ENCODE results near the gene IFNA16. TPM values are rescaled to one million over a fixed set of nuclear protein-coding genes. Genes with fewer than 3 reads are reported as not detected.

IFNA16 gene
- total and polyA plus RNA-seq, 2 donors (not counting 3 experiments of a cell fraction or from before 2014, with no cell fraction given), result not detected

DNA sequence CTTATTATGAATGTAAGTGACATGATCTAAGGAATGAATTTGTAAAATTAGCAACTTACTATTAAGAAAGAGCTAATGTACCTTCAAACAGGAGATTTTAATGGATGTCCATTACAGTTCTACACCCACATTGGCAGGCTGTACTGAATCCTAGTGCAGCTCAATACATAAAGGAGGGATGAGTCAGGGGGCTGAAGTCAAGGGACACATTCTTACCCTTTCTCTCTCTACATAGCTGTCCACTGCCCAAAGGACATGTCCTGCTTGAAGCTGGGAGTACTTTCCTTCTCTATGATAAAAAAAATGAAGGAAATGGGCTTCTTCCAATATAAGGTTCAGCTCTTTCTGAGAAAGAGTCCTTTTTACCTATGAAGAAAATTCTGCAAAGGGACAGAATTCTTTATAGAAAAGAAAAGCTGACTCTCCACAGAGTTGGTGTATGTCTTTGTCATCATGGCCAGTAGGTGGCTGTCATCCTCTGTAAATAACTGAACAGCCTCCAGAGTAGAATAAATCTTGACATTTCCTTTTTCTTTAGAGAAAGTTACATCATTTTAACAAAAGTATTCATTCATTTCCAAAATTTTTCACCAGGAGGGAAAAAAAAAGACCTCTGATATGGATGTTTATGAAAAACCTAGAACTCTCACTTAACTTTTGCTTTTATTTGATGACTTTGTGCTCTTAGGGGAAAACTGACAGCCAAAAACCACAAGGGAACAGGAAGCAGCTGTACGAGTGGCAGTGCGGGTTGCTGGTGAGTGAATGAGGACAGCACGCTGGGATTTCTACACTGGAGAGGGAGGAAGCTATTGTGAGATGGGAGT is 35.8 kb upstream of the IFNA16 start:
- H3K27ac ChIP-seq (ENCODE audit: insufficient read depth, low read depth, low read length), result no peak overlapping the region
- no peaks in the 10 kb centered on the region for H3K9me1 ChIP-seq (replicated peaks; ENCODE audit: control insufficient read depth, extremely low read depth, insufficient read depth, low read length)
- H3K36me3 ChIP-seq (ENCODE audit: control insufficient read depth in 2 of 2, extremely low read depth in 1 of 2, insufficient read depth in 2 of 2, low read length in 2 of 2), result no peaks in the 10 kb centered on the region
- H3K9ac ChIP-seq (replicated peaks; ENCODE audit: extremely low read depth, insufficient read depth, low read length), result no peak overlapping the region
- peak; percentile 79 for DNase-seq (ENCODE audit: low read depth, low spot score)
- FAIRE-seq, result peak; percentile 63
- H2AFZ ChIP-seq (ENCODE audit: low read depth, low read length), result no peak overlapping the region
- H3K4me1 ChIP-seq (ENCODE audit: control insufficient read depth, extremely low read depth, insufficient read depth, low read length), result peaks cover 3% of the 10 kb centered on the region
- H3K27me3 ChIP-seq (ENCODE audit: control insufficient read depth in 2 of 2, insufficient read depth in 2 of 2, low read length in 2 of 2), result peaks cover 34 to 51% of the 10 kb centered on the region in 2 experiments
- H3K9me3 ChIP-seq (replicated peaks; ENCODE audit: control insufficient read depth, insufficient read depth, low read length), result no peaks in the 10 kb centered on the region
- intact Hi-C loops (cut with micrococcal nuclease), result loop anchor here (1.0 to 5.0 kb wide), 3 partner anchors 66 to 214 kb away; no protein-coding TSS in a partner anchor
- no TSS peak for BruUV-seq (replicated peaks)
- no peak overlapping the region for H3K4me3 ChIP-seq (replicated peaks in 1 of 3; ENCODE audit: insufficient read depth in 1 of 3, low read depth in 1 of 3, low read length in 3 of 3)
- no peaks in the 10 kb centered on the region for H4K20me1 ChIP-seq (replicated peaks; ENCODE audit: control insufficient read depth, extremely low read depth, insufficient read depth, low read length)
- no peaks in the 10 kb centered on the region for H3K79me2 ChIP-seq (ENCODE audit: control insufficient read depth, insufficient read depth, low read length)
- peak; percentile 16 for TF ChIP-seq EZH2 (IDR thresholded peaks at IDR 0.05; ENCODE audit: borderline replicate concordance, low read depth, low read length, severe bottlenecking)
- peak; percentile 29 to 48 for TF ChIP-seq CTCF (IDR thresholded peaks at IDR 0.05; ENCODE audit: extremely low read depth in 1 of 2, insufficient read depth in 1 of 2, low read depth in 1 of 2, low read length in 2 of 2)
- no peak for TF ChIP-seq POLR2A (IDR thresholded peaks at IDR 0.05; ENCODE audit: low read depth, low read length)
- ChIA-PET CTCF (interaction anchor here (0.7 to 4.7 kb wide), 25 partner anchors 10 to 538 kb away, joined by 3 to 63 read pairs (median 4); partner anchors contain the start of genes IFNA14 and KLHL9), POLR2A (interaction anchor here (0.7 kb wide), 1 partner anchor 549 kb away, joined by 3 read pairs; no protein-coding TSS in a partner anchor)
- dilution Hi-C loops (cut with MboI; ENCODE audit: extremely low pct_ligation_motif_present, low sequenced_read_pairs), result no loop called here
- H3K4me2 ChIP-seq (ENCODE audit: insufficient read depth, low read length), result peak overlapping the region; percentile 62

- DNase-seq (ENCODE audit: low read depth, low spot score) (no peak), FAIRE-seq (no peak)
- H3K9me1 ChIP-seq (replicated peaks; ENCODE audit: control insufficient read depth, extremely low read depth, insufficient read depth, low read length), result no peaks in the 10 kb centered on the region
- H3K79me2 ChIP-seq (ENCODE audit: control insufficient read depth, insufficient read depth, low read length), result no peaks in the 10 kb centered on the region
- H3K27ac ChIP-seq (ENCODE audit: insufficient read depth, low read depth, low read length), result no peak overlapping the region
- no TSS peak for BruUV-seq (replicated peaks)
- H3K4me1 ChIP-seq (ENCODE audit: control insufficient read depth, extremely low read depth, insufficient read depth, low read length), result peaks cover 3% of the 10 kb centered on the region
- ChIA-PET CTCF (interaction anchor here (1.1 to 4.7 kb wide), 6 partner anchors 17 to 204 kb away, joined by 3 to 63 read pairs (median 11); no protein-coding TSS in a partner anchor), POLR2A (no interaction called here)
- H3K27me3 ChIP-seq (ENCODE audit: control insufficient read depth in 2 of 2, insufficient read depth in 2 of 2, low read length in 2 of 2), result peaks cover 25 to 49% of the 10 kb centered on the region in 2 experiments
- no peak overlapping the region for H3K9ac ChIP-seq (replicated peaks; ENCODE audit: extremely low read depth, insufficient read depth, low read length)
- dilution Hi-C loops (cut with MboI; ENCODE audit: extremely low pct_ligation_motif_present, low sequenced_read_pairs) (no loop called here), intact Hi-C loops (cut with micrococcal nuclease) (loop anchor here (2.0 to 5.0 kb wide), 2 partner anchors 67 to 216 kb away; no protein-coding TSS in a partner anchor)
- H2AFZ ChIP-seq (ENCODE audit: low read depth, low read length), result no peak overlapping the region
- H4K20me1 ChIP-seq (replicated peaks; ENCODE audit: control insufficient read depth, extremely low read depth, insufficient read depth, low read length), result no peaks in the 10 kb centered on the region
- H3K4me2 ChIP-seq (ENCODE audit: insufficient read depth, low read length), result no peak overlapping the region
- H3K36me3 ChIP-seq (ENCODE audit: control insufficient read depth in 2 of 2, extremely low read depth in 1 of 2, insufficient read depth in 2 of 2, low read length in 2 of 2), result no peaks in the 10 kb centered on the region
- H3K9me3 ChIP-seq (replicated peaks; ENCODE audit: control insufficient read depth, insufficient read depth, low read length), result no peaks in the 10 kb centered on the region
- no peak overlapping the region for H3K4me3 ChIP-seq (replicated peaks in 1 of 3; ENCODE audit: insufficient read depth in 1 of 3, low read depth in 1 of 3, low read length in 3 of 3)
- TF ChIP-seq MYC (IDR thresholded peaks at IDR 0.05; ENCODE audit: low read depth, low read length) (no peak), EZH2 (IDR thresholded peaks at IDR 0.05; ENCODE audit: borderline replicate concordance, low read depth, low read length, severe bottlenecking) (no peak), FOS (IDR thresholded peaks at IDR 0.05; ENCODE audit: borderline replicate concordance, insufficient read depth, low read length) (no peak), POLR2AphosphoS5 (IDR thresholded peaks at IDR 0.05; ENCODE audit: insufficient read depth, low read depth, low read length) (no peak), CTCF (IDR thresholded peaks at IDR 0.05; ENCODE audit: extremely low read depth in 1 of 2, insufficient read depth in 1 of 2, low read depth in 1 of 2, low read length in 2 of 2) (no peak), GATA2 (IDR thresholded peaks at IDR 0.05; ENCODE audit: insufficient read depth, insufficient read length, low read depth, low read length) (no peak), JUN (IDR thresholded peaks at IDR 0.05; ENCODE audit: borderline replicate concordance, insufficient read depth, insufficient read length, low read depth) (no peak), POLR2A (IDR thresholded peaks at IDR 0.05; ENCODE audit: low read depth, low read length) (no peak)
- TF ChIP-seq, protein P1, sequence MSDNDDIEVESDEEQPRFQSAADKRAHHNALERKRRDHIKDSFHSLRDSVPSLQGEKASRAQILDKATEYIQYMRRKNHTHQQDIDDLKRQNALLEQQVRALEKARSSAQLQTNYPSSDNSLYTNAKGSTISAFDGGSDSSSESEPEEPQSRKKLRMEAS (IDR thresholded peaks at IDR 0.05; ENCODE audit: insufficient read depth, insufficient read length), result no peak
Measured at GRCh38 chr9:21251638-21252037, 34.5 kb upstream of the IFNA16 start.

All from endothelial cell of umbilical vein (primary cell).